GM21526 (cell line): ENCODE measurements around the gene DYNC1I1.

ENCODE experiments used
- ATAC-seq: cut with Tn5 transposase; IDR thresholded peaks from one replicate; pipeline ENCODE4 v1.9.1; 2021; ENCODE audit warnings: moderate library complexity; ENCODE audit not compliant: unreplicated experiment, low FRiP score

DYNC1I1 gene

DNA sequence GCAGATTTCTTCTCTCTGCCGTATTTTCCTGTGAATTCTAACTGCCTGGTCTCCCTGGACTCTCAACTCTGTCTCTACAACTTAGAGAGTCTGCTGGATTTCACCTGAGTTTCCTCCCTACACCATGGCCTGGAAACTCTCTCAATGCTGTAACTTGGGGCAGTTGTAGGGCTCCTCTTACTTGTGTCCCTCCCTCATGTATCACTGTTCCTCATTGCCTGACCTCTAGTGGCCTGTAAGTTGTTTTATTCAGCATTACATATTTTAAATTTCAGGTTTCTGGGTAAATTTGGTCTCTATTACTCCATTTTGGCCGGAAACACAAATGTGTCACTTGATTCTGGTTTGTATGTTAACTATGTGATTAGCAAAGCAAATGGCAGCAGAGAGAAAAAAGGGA is 70.9 kb downstream of the DYNC1I1 start:
- no peak for ATAC-seq

DNA sequence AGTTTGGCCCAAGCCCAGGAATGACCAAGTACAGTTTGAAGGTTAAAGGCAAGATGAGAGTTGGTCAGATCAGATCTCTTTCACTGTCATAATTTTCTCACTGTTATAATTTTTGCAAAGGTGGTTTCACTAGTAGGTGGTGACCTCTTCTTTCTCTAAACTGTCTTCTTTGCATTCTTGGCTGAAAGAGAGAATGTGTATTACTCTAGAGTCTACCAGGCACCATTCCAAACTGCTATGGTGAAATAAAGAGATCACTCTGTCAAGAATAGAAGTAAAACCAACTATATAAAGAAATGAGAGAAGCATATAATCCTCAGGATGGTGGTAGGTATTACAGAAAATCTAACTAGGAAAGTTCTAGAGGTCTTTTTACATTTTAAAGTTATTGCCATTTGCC is 72.7 kb downstream of the DYNC1I1 start:
- ATAC-seq, result no peak

DNA sequence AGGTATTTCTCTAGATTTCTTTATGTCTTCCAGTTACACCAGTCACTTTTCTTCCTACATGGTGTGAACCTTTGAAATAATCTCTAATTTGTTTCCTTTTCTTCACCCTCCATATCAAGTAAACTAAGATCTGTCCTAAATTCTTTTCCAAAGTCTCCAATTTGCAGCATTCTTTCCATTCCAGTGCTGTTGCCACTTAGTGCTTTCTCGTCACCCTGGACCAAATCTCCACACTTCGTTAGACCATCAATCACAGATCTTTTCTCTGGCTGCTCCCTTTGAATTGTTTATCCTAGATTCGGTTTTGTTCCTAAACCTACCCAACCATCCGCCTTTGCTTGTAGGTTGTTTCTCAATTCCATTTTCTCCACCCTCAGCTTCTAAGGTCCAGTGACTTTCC is 74.7 kb downstream of the DYNC1I1 start:
- ATAC-seq, result no peak

DNA sequence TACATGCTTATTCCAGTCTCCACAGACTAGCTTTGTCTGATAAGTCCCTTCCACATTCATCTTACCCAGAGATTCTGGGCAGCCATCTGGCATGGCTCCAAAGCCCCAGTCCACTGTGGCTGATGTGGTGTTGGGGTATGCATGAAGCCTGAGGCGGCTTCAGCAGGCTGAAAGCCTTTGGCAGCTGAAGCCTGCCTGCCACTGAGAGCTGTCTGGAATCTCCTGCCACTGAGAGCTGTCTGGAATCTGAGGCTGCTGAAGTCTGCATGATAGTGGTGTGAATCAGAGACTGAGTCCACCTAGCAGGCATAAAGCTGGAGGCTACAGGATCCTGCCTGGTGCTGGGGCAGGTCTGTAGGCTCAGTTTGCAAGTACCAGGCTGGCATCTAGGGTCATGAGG is 87.1 kb downstream of the DYNC1I1 start:
- no peak for ATAC-seq

DNA sequence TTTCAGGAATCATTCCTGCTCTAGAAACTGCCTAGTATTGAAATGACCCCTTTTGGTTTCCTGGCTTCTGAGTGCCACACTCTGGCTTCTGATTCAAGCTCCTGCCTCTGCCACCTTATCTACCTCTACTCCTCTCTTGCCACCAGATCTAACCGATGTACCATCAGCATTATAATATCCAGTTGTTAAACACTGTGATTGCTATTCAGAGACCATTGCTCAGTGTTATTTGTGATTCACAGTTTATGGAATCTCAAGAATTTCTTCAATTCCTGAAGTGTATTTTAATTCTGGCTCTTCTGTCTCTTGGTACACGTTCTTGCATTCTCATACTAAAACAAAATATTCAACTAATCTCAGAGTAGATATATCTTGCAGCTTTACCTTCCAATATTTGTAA is 88.7 kb downstream of the DYNC1I1 start:
- no peak for ATAC-seq

DNA sequence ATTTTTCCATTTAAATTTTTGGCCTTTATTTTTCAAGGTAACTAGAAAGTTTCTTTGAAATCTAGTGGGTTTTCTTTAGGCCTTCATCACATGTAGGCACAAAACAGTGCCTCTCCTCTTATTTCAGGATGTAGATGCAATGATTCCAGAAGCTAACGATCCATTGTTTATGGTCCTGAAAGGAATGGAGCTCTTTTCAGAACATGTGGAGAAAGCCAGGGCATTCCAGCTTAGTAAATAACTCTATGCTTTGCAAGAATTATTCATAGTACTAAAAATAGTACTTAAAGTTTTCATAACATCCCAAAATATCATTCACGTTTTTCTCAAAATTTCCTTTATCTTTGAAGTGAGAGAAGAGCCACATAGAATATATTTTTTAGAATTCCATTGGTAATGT is 91.3 kb downstream of the DYNC1I1 start:
- ATAC-seq, result no peak

DNA sequence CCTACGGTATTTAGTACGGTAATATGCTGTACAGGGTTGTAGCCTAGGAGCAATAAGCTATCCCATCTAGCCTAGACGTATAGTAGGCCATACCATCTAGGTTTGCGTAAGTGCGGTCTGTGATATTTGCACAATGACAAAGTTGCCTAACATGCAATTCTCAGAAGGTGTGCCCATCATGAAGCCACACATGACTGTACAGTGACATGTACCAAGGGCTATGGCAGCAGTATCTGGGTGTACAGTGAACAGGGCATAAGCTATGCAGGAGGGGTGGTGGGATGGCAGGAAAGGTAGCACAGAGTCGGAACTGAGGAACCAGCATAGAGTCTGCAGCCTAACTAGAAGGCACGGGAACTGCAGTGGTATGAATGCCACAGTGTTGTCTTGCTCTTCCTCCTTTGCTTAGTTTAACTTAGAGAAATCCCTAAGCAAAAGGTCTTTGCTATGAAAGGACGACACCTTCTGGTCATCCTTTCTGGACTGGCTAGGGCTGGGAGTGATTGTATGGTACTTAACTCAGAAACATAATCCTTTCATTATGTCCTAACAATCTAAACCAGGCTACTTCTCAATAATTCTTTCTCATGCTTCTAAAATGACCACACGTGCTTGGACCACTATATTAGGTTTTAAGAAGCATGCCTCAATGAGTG is 93.5 kb downstream of the DYNC1I1 start:
- ATAC-seq, result no peak

DNA sequence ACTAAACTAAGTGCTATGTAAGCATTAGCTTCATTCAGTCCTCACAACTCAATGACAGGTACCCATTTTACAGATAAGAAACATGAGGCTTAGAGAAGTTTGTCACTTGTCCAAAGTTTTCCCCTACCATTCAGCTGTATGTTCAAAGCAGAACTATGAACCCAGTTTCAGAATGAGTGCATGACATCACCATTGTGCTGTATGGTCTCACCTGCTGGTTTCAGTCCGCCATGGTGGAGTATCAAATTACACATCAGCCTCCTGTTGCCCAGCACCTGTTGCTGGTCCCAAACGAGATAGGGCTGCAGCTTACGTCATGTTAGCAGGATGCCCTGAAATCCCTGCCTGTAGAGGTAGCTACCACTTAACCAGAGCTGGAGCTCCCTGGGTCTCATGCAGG is 95.0 kb downstream of the DYNC1I1 start:
- peak; percentile 98 for ATAC-seq

DNA sequence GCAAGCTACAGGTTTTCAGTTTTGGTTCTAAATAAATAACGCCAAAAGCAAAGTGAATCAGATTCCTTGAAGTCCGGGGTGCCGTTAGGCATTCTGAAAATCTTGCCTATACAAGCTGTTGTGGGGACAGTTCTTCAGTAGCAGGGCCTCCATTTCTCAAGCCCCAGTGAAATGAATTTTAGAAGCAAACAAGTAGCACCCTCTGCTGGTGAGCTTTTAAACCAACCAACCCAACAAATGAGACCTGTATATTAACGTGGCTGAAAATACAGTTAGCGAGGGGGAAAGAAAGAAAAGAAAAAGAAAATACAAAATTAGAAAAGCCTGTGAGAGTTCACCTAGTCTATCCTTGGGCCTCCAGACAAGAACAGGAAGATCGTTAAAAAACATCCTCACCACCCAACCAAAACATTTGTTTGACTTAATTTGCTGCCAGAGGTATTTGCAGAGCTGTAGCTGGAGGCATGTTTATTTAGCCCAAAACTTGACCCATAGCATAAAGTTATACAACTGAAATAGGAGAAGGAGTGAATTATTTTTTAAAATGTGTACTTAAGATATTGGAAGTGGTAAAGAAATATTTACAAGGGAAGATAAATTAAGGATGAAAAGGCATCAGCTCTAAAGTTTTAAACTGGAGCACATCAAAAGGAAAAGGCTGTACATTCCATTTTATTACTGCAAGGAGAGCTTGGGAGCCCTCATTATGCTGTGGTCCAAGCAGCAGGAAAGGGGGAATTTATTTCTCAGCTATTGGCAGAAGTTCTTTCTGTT is 98.9 kb downstream of the DYNC1I1 start:
- no peak for ATAC-seq

DNA sequence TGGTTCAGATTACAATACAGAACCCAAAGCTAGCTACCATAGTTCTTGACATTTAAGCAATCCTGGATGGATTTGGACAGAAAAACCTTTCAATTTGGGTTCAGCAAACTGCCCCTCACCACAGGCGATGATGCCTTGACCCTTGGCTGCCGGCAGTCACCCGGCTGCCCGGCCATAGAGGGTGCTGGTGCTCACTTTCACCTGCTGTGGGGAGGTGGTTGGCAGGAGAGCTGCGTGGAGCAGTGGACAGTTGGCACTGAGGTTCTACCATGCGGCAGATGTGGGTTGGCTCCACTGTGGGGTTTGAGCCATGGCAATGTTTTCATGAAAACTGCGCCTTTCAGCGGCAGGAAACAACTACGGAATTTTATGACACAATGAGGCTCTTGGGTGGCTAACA is 99.5 kb downstream of the DYNC1I1 start:
- no peak for ATAC-seq

DNA sequence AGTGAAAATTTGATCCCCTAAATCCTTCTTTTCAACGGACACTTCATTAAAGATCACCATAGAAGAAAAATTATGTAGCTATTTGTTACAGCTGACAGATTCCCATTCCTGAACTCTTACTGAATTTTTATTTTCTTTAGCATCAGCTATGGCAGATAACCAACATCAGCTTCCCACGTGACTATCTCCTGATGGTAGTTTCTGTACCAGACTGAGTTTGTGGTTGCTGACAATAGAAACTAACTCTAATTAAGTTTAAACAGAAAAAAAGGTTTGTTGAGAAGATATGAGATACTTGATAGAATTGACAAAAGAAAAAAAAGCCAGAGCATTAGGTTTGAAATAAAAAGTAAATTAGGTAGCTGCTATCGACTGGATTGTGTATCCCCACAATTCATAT is 101.8 kb downstream of the DYNC1I1 start:
- ATAC-seq, result no peak

DNA sequence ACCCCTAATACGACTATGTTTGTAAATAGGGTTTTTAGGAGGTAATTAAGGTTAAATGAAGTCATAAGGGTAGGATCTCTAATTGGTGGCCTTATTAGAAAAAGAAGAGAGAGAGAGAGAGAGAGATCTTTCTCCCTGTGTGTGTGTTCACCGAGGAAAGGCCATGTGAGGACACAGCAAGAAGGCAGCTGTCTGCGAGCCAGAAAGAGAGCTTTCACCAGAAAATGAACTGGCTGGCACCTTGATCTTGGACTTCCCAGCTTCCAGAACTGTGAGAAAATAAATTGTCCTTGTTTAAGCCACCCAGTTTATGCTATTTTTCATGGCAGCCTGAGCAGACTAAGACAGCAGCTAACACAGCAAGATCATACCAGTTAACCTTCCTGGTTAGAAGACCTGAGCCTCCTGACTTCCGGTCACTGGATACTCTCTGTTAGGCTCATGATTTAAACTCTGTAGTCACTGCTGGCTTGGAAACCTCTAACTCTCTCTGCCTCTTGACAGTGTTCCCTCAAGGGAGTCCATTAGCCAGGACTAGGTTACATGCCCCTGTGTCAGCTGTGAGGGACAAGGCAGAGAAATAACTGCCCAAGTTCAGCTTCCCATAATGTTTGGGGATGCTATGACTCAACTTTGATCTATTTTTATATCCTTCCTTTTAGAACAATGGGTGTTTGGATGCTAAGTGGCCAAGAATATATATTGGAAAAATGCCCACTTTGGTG is 102.3 kb downstream of the DYNC1I1 start:
- no peak for ATAC-seq

DNA sequence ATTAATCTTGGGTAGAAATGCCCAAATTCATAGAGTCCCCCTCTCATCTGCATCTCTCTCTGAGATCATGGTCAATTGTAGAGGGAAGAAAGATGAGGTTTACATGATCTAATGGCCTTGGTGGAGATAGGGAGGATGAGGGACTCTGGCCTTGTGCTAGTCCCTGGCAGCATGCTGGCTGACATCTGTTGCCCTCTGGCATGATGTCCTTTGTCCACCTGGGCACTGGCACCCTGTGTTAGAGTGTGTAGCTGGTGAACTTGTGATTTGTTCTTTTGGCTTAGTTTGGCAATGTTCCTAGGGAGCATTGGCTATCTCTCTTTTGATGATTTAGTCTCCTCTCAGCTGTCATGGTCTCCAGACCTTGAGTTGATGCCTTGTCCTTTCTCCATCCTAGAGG is 103.2 kb downstream of the DYNC1I1 start:
- no peak for ATAC-seq

DNA sequence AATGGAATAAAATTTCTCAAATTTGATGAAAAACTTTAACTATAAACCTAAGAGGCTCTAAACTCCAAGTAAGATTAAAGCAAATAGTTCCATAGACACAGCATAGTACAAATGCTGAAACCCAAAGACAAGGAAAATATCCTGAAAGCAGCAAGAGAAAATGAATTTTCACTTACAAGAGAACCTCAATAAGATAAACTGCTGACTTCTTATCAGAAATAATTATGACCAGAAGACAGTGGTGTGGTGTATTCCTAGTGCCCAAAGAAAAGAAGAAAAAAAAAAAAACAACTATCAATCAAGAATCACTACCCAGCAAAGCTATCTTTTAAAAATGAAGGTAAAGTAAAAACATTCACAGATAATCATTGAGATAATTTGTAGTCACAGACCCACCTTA is 106.3 kb downstream of the DYNC1I1 start:
- no peak for ATAC-seq

DNA sequence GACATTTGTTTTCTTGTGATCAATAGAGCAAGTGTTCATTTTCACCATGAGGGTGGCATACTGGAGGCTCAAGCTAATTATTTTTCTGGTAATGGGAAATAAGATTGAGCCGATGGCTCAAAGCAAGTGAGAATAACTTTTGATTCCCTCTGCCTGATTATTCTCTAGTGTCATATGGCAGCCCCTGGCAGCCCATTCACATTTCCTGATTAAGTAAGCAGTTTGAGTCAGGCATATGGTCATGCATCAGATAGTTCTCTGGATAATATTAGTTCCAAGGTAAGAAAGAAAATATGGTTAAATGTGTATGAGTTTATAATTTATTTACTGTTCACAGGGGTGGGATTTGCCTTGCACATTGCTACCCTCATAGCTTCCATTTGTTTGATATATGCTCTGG is 109.2 kb downstream of the DYNC1I1 start:
- no peak for ATAC-seq

DNA sequence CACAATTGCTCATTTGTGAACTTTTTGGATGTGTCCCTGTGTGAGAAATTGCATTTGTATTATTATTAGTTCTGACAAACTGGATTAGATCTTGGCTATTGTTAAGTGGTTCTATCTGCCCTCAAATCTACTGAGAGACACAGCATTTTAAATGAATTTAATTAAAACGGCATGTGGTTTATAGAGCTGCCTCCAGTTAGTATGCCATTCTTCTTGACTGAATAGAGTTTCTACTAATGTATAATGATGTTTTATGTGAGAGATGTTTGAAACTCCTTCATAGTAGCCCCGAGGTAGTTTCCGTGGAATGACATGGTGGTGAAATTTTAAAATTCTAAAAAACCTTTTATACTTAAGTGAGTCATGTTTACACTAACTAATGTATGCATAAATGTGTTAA is 110.9 kb downstream of the DYNC1I1 start:
- no peak for ATAC-seq

DNA sequence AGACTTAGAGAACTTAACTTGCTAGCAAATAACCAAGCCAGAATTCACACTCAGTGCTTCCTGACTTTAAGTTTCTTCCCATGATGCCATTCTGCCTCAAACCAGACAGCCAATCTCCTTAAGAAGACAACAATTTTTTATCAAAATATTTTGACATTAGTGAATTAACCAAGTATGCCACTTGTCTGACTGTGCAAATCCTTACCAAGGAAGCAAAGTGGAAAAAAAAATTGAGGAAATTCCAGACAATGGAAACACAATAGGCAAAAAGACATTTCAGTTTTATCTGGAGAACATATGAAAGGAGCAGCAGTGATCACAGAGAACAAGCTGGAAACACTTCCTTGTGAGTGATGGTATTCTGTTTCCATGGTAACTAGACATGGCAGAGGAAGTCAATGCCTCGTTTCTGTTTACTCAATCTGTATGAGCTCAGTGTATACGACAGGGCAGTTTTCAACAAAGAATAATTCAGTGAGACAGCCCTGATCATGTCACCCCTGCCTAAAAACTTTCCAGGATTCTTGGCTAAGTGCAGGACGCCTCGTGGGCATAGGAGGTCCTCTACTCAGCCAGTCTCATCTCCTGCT is 114.2 kb downstream of the DYNC1I1 start:
- no peak for ATAC-seq

DNA sequence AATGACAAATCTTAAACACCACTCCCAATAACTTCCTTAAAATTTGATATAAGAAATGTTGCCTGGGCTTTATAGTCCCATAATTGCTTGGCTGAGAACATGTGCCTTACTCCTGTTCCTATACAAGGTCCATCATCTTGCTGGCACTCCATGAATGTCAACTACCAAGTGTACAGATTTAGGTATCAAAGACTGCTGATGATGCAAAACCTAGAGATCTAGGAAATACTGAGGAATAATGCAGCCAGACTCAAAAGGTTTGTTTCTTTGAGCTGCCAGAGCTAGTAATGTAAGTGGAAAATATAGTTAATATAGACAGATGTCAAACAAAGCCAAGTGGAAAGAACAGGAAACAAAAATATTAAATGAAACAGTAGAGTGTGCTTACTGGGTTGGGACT is 121.1 kb downstream of the DYNC1I1 start:
- no peak for ATAC-seq

DNA sequence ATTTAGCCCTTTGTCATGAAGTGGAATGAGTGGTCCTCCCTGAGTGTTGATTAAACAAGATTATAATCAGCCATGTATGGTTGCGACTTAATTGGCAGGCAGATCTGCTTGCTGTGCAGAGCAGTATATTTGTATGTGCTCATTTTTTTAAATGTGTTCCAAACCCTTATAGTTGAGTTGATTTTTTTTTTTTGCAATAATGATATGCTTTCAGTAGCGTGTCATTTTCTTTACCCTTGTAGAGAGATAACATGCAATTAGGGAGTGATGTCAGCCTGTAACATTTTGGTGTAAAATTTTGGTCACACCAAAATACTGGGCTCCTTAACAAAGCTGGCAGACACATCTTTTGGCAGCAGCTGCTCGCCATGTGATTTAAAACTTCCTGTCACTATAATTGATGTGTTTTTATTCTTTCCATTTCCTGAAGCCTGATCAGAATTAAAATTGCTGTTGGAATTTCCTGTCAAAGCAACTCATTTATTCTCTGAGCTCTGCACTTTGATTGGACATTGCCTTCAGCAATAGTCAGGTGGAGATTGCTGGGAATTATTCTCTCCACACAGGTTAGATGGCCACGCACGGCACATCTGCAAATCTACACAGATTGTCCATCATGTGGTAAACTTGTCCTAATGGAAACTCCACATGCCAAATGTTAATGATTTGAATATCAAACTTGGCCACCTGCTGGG is 125.3 kb downstream of the DYNC1I1 start:
- ATAC-seq, result no peak

DNA sequence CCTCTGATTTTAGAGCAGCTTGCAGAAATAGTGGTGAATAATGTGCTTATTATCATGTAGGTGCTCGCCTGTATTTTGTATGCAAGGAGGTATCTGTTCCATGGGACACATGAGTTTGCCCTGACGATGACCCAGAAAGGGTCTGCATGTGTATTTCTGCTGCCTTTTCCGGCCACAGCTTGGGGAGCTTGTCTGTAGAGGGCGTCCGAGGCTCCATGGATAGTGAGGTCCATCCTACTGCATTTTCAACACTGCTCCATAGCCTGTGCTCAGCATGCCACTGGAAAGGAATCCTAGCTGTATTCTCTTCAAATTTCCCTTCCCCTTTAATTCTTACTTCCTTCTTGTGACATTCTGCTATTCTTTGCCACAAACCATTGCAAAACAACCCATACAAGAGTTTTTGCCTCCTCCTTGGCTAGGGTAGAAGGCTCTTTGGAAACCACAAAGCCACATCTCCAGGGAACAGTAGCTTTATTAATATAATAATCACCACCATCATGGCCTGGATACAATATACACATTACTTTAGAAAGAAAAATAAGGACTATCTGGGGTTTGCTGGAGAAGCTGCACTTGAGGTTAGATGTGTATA is 127.7 kb downstream of the DYNC1I1 start:
- no peak for ATAC-seq
